HepG2 (cell line): ENCODE measurements around the gene MRPL28. TPM values are rescaled to one million over a fixed set of nuclear protein-coding genes. Genes with fewer than 3 reads are reported as not detected.

Source experiments
- ATAD3A ChIP-seq: sonication (generic); formaldehyde crosslinking; IDR thresholded peaks from 2 replicates; pipeline ENCODE4 v1.4.0; 2020; ENCODE audit warnings: missing genetic modification reagents
- DMAP1 ChIP-seq: IDR thresholded peaks from 2 replicates; pipeline ENCODE4 v1.6.1; 2016
- KDM5B ChIP-seq: sonication (generic); formaldehyde crosslinking; IDR thresholded peaks from 2 replicates; pipeline ENCODE4 v1.4.0; 2020; ENCODE audit warnings: missing genetic modification reagents, mild to moderate bottlenecking, borderline replicate concordance
- KLF12 ChIP-seq: sonication (generic); formaldehyde crosslinking; IDR thresholded peaks from 2 replicates; pipeline ENCODE4 v1.4.0; 2020; ENCODE audit warnings: missing genetic modification reagents, borderline replicate concordance
- MYNN ChIP-seq: sonication (generic); formaldehyde crosslinking; IDR thresholded peaks from 2 replicates; pipeline ENCODE4 v1.4.0; 2020; ENCODE audit warnings: mild to moderate bottlenecking, low read depth, missing genetic modification reagents
- RARA ChIP-seq: IDR thresholded peaks from 2 replicates; pipeline ENCODE4 v1.6.1; 2016; ENCODE audit warnings: missing genetic modification reagents, missing compliant biosample characterization
- RXRA ChIP-seq: sonication (generic); formaldehyde crosslinking; IDR thresholded peaks from 2 replicates; pipeline ENCODE4 v1.5.1; 2020; ENCODE audit warnings: missing genetic modification reagents
- SAFB2 ChIP-seq: sonication (generic); formaldehyde crosslinking; IDR thresholded peaks from 2 replicates; pipeline ENCODE4 v1.5.1; 2020; ENCODE audit warnings: missing genetic modification reagents, low read depth, mild to moderate bottlenecking, borderline replicate concordance
- SCMH1 ChIP-seq: sonication (generic); formaldehyde crosslinking; IDR thresholded peaks from 2 replicates; pipeline ENCODE4 v1.9.0; 2021; ENCODE audit warnings: missing genetic modification reagents, mild to moderate bottlenecking, borderline replicate concordance
- SP1 ChIP-seq, 2 experiments: fragments of 450-650 bp in 1 of 2; sonication (generic) in 1 of 2; formaldehyde crosslinking in 1 of 2; IDR thresholded peaks; 2 replicates each; pipeline versions ENCODE4 v1.4.0 to v1.6.1; 2016 to 2020; ENCODE audit warnings: missing genetic modification reagents in 1 of 2
- TEAD3 ChIP-seq: optimal IDR thresholded peaks from 2 replicates; pipeline ENCODE3; 2016; ENCODE audit warnings: borderline replicate concordance
- ZNF230 ChIP-seq: sonication (generic); formaldehyde crosslinking; IDR thresholded peaks from 2 replicates; pipeline ENCODE4 v1.4.0; 2020; ENCODE audit warnings: mild to moderate bottlenecking, missing genetic modification reagents
- ZNF605 ChIP-seq: sonication (generic); formaldehyde crosslinking; IDR thresholded peaks from 2 replicates; pipeline ENCODE4 v1.8.0; 2022; ENCODE audit warnings: mild to moderate bottlenecking, missing genetic modification reagents
- polyA plus RNA-seq, 8 experiments: library from polyadenylated mRNA; depleted of rRNA in 3 of 8; stranded (reverse) in 7 of 8; unstranded in 1 of 8; fragments of >200 nt; fragmentation: Illumina TruSeq in 4 of 8; extraction: Trizol in 4 of 8; gene quantifications; 2 replicates each; pipeline versions ENCODE4 v1.2.1 to v1.2.3, GENCODE V29; 2011 to 2016; ENCODE audit warnings: low read depth in 4 of 8, missing spikeins in 1 of 8, mixed read lengths in 1 of 8; ENCODE audit not compliant: insufficient read depth in 1 of 8
- total RNA-seq, 5 experiments: library from RNA; depleted of rRNA; stranded (reverse); fragments of >200 nt; fragmentation: Illumina TruSeq; extraction: Trizol; gene quantifications; 2 replicates each; pipeline ENCODE4 v1.2.3, GENCODE V29; 2016; ENCODE audit warnings: low read depth in 1 of 5
- TF ChIP-seq, protein P1 (sequence below): IDR thresholded peaks from 2 replicates; pipeline ENCODE4 v1.4.0; 2020; ENCODE audit warnings: mild to moderate bottlenecking, missing genetic modification reagents
- TF ChIP-seq, protein P2 (sequence below): sonication (generic); formaldehyde crosslinking; IDR thresholded peaks from 2 replicates; pipeline ENCODE4 v1.4.0; 2020; ENCODE audit warnings: missing genetic modification reagents
- TF ChIP-seq, protein P3 (sequence below): sonication (generic); formaldehyde crosslinking; IDR thresholded peaks from 2 replicates; pipeline ENCODE4 v1.4.0; 2020; ENCODE audit warnings: missing genetic modification reagents, borderline replicate concordance
- TF ChIP-seq, protein P4 (sequence below): IDR thresholded peaks from 2 replicates; pipeline ENCODE4 v1.6.1; 2016
- TF ChIP-seq, protein P5 (sequence below): sonication (generic); formaldehyde crosslinking; IDR thresholded peaks from 2 replicates; pipeline ENCODE4 v1.4.0; 2020; ENCODE audit warnings: mild to moderate bottlenecking, missing genetic modification reagents

Gene MRPL28
- total and polyA plus RNA-seq, 2 of the 13 experiments (the other 11 are each of a cell fraction or from before 2014, with no cell fraction given): 114 to 135 TPM

DNA sequence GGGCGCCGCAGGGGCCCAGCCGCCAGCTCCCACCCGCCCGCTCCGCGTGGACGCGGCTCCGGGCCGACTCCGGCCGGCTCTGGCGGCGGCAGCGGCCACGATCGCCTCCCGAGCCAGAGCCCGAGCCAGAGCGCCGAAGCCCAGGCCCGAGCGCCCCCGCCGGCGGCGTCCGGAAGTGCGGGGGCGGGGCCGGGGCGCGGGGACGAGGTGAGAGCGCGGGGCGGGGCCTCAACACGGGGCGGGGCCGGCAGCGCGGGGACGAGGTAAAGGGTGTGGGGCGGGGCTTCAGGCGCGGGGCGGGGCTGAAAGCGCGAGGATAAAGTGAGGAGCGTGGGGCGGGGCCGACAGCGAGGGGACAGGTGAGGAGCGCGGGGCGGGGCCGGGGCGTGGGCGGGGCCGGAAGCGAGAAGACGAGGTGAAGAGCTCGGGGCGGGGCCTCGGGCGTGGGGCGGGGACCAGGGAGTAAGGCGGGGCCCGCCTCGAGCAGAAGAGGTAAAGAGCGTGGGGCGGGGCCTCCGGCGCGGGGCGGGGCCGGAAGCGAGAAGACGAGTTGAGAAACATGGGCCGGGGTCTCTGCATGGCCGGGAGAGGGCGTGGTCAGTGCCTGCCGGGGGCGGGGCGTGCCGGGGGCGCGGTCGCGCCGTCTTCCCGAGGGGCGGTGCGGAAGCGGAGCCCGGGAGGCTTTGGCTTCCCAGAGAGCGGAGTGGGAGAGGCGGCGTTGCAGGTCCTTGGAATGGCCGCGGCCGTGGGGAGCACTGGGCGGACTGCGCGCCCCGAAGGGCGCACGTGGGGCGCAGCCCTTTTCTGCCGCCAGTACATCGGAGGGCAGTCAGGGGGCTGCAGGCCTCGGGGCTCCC, 17.6 kb downstream of the MRPL28 start, which contains the start of gene AXIN1 (continued):
- TF ChIP-seq, protein P1, sequence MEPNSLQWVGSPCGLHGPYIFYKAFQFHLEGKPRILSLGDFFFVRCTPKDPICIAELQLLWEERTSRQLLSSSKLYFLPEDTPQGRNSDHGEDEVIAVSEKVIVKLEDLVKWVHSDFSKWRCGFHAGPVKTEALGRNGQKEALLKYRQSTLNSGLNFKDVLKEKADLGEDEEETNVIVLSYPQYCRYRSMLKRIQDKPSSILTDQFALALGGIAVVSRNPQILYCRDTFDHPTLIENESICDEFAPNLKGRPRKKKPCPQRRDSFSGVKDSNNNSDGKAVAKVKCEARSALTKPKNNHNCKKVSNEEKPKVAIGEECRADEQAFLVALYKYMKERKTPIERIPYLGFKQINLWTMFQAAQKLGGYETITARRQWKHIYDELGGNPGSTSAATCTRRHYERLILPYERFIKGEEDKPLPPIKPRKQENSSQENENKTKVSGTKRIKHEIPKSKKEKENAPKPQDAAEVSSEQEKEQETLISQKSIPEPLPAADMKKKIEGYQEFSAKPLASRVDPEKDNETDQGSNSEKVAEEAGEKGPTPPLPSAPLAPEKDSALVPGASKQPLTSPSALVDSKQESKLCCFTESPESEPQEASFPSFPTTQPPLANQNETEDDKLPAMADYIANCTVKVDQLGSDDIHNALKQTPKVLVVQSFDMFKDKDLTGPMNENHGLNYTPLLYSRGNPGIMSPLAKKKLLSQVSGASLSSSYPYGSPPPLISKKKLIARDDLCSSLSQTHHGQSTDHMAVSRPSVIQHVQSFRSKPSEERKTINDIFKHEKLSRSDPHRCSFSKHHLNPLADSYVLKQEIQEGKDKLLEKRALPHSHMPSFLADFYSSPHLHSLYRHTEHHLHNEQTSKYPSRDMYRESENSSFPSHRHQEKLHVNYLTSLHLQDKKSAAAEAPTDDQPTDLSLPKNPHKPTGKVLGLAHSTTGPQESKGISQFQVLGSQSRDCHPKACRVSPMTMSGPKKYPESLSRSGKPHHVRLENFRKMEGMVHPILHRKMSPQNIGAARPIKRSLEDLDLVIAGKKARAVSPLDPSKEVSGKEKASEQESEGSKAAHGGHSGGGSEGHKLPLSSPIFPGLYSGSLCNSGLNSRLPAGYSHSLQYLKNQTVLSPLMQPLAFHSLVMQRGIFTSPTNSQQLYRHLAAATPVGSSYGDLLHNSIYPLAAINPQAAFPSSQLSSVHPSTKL (CRISPR knock-in tag): 0 out of 2 replicates have a peak, but pooled peaks have one; percentile 10
- TF ChIP-seq, protein P2, sequence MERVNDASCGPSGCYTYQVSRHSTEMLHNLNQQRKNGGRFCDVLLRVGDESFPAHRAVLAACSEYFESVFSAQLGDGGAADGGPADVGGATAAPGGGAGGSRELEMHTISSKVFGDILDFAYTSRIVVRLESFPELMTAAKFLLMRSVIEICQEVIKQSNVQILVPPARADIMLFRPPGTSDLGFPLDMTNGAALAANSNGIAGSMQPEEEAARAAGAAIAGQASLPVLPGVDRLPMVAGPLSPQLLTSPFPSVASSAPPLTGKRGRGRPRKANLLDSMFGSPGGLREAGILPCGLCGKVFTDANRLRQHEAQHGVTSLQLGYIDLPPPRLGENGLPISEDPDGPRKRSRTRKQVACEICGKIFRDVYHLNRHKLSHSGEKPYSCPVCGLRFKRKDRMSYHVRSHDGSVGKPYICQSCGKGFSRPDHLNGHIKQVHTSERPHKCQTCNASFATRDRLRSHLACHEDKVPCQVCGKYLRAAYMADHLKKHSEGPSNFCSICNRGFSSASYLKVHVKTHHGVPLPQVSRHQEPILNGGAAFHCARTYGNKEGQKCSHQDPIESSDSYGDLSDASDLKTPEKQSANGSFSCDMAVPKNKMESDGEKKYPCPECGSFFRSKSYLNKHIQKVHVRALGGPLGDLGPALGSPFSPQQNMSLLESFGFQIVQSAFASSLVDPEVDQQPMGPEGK: no peak; the same call in 1 of the 2 replicates
- no peak for TF ChIP-seq SCMH1 (CRISPR knock-in tag)
- no peak for TF ChIP-seq SAFB2 (CRISPR knock-in tag)
- TF ChIP-seq MYNN: 0 out of 2 replicates have a peak, but pooled peaks have one; percentile 69
- no peak for TF ChIP-seq KDM5B (CRISPR knock-in tag)
- TF ChIP-seq RARA: 0 out of 2 replicates have a peak, but pooled peaks have one; percentile 11
- no peak for TF ChIP-seq ATAD3A
- 0 out of 2 replicates have a peak, but pooled peaks have one; percentile 33 for TF ChIP-seq RXRA
- TF ChIP-seq TEAD3 (CRISPR knock-in tag): peak; percentile 37
- TF ChIP-seq ZNF230 (CRISPR knock-in tag): no peak
- TF ChIP-seq, protein P3, sequence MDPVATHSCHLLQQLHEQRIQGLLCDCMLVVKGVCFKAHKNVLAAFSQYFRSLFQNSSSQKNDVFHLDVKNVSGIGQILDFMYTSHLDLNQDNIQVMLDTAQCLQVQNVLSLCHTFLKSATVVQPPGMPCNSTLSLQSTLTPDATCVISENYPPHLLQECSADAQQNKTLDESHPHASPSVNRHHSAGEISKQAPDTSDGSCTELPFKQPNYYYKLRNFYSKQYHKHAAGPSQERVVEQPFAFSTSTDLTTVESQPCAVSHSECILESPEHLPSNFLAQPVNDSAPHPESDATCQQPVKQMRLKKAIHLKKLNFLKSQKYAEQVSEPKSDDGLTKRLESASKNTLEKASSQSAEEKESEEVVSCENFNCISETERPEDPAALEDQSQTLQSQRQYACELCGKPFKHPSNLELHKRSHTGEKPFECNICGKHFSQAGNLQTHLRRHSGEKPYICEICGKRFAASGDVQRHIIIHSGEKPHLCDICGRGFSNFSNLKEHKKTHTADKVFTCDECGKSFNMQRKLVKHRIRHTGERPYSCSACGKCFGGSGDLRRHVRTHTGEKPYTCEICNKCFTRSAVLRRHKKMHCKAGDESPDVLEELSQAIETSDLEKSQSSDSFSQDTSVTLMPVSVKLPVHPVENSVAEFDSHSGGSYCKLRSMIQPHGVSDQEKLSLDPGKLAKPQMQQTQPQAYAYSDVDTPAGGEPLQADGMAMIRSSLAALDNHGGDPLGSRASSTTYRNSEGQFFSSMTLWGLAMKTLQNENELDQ (CRISPR knock-in tag): no peak
- TF ChIP-seq, protein P4, sequence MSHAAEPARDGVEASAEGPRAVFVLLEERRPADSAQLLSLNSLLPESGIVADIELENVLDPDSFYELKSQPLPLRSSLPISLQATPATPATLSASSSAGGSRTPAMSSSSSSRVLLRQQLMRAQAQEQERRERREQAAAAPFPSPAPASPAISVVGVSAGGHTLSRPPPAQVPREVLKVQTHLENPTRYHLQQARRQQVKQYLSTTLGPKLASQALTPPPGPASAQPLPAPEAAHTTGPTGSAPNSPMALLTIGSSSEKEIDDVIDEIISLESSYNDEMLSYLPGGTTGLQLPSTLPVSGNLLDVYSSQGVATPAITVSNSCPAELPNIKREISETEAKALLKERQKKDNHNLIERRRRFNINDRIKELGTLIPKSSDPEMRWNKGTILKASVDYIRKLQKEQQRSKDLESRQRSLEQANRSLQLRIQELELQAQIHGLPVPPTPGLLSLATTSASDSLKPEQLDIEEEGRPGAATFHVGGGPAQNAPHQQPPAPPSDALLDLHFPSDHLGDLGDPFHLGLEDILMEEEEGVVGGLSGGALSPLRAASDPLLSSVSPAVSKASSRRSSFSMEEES (CRISPR knock-in tag): 0 out of 2 replicates have a peak, but pooled peaks have one; percentile 12
- peak; percentile 82 for TF ChIP-seq ZNF605 (CRISPR knock-in tag)
- 0 out of 2 replicates have a peak, but pooled peaks have one; percentile 54 for TF ChIP-seq KLF12
- 0 out of 2 replicates have a peak, but pooled peaks have one; percentile 30 for TF ChIP-seq SP1 (IDR thresholded peaks at IDR 0.05)
- TF ChIP-seq SP1 (CRISPR knock-in tag; IDR thresholded peaks at IDR 0.05): peak; percentile 81
- TF ChIP-seq DMAP1 (CRISPR knock-in tag): peak; percentile 60; the same call in 1 of the 2 replicates
- TF ChIP-seq, protein P5, sequence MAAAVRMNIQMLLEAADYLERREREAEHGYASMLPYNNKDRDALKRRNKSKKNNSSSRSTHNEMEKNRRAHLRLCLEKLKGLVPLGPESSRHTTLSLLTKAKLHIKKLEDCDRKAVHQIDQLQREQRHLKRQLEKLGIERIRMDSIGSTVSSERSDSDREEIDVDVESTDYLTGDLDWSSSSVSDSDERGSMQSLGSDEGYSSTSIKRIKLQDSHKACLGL (CRISPR knock-in tag): peak; percentile 82
